Measurements from ENCODE around the gene HPS1. TPM values are rescaled to one million over a fixed set of nuclear protein-coding genes. Genes with fewer than 3 reads are reported as not detected.

HPS1 gene
- total RNA-seq, 2 donors from 2014 or later = 40.0 to 53.7 TPM

DNA sequence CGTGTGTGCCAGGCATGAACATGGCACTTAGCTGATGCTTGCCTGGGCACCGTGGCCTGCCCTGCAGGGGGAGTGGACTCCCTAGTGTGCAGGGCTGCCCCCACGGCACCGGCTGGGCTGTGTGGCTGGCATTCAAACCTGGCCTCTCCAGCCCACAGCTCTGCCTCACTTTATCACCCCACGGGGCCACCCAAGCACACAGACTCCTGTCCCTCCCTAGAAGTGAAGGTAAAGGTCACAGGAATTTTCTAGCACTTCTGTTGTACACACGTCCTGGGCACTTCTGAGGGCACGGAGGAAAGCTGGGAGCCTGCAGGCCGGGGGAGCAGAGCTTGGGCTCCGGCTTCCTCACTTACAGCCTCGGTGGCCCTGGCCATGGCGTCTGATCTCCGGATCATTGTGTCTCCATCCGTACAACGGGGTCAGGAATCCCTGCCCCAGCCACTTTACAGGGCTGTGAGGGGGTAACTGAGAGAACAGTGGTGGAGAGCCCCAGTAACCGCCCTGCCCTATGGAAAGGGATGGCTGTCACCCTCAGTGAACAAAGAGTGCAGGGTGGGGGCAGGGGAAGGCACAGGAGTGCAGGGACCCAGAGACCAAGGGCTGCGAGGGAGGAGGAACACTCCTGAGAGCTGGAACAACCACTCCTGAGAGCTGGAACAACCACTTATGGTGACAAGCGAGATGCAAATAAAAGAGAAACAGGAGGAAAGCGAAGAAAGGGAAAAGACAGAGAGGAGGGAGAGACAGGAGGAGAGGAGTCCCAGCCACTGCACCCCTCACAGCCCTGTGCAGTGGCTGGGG, 27.9 kb downstream of the HPS1 start:
- Histone ChIP-seq H3K27me3 (no peaks in the 10 kb centered on the region), H3K9me3 (no peaks in the 10 kb centered on the region), H3K27ac (no peak overlapping the region), H3K4me1 (peaks cover 20% of the 10 kb centered on the region), H3K36me3 (replicated peaks in 1 of 2; ENCODE audit: insufficient read depth in 1 of 2, low read depth in 2 of 2) (peaks cover 0 to 11% of the 10 kb centered on the region in 2 donors), H3K4me3 (no peak overlapping the region)
- ATAC-seq = no peak
- intact Hi-C loops (cut with DNase I) = no loop called here
- WGBS, 2 donors = 92% methylated on average over 16 to 18 of the region's 18 CpGs
- no peak for DNase-seq
- TF ChIP-seq, protein P1, sequence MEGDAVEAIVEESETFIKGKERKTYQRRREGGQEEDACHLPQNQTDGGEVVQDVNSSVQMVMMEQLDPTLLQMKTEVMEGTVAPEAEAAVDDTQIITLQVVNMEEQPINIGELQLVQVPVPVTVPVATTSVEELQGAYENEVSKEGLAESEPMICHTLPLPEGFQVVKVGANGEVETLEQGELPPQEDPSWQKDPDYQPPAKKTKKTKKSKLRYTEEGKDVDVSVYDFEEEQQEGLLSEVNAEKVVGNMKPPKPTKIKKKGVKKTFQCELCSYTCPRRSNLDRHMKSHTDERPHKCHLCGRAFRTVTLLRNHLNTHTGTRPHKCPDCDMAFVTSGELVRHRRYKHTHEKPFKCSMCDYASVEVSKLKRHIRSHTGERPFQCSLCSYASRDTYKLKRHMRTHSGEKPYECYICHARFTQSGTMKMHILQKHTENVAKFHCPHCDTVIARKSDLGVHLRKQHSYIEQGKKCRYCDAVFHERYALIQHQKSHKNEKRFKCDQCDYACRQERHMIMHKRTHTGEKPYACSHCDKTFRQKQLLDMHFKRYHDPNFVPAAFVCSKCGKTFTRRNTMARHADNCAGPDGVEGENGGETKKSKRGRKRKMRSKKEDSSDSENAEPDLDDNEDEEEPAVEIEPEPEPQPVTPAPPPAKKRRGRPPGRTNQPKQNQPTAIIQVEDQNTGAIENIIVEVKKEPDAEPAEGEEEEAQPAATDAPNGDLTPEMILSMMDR (IDR thresholded peaks at IDR 0.05) = no peak
- no peak for TF ChIP-seq POLR2A (IDR thresholded peaks at IDR 0.05)

GRCh38 chr10:98417973-98418664, 28.6 kb downstream of the HPS1 start:
- ATAC-seq (no peak), DNase-seq (no peak)
- H3K27ac ChIP-seq = no peak overlapping the region
- intact Hi-C loops (cut with DNase I) = no loop called here
- H3K36me3 ChIP-seq (replicated peaks in 1 of 2; ENCODE audit: insufficient read depth in 1 of 2, low read depth in 2 of 2) = peaks cover 0 to 11% of the 10 kb centered on the region in 2 donors
- 90 to 93% methylated on average over 11 to 21 of the region's 21 CpGs for WGBS, 2 donors
- TF ChIP-seq, protein P1 (IDR thresholded peaks at IDR 0.05) = no peak
- no peak for TF ChIP-seq POLR2A (IDR thresholded peaks at IDR 0.05)
- no peaks in the 10 kb centered on the region for H3K9me3 ChIP-seq
- no peaks in the 10 kb centered on the region for H3K27me3 ChIP-seq
- H3K4me3 ChIP-seq = no peak overlapping the region
- H3K4me1 ChIP-seq = peaks cover 20% of the 10 kb centered on the region

DNA sequence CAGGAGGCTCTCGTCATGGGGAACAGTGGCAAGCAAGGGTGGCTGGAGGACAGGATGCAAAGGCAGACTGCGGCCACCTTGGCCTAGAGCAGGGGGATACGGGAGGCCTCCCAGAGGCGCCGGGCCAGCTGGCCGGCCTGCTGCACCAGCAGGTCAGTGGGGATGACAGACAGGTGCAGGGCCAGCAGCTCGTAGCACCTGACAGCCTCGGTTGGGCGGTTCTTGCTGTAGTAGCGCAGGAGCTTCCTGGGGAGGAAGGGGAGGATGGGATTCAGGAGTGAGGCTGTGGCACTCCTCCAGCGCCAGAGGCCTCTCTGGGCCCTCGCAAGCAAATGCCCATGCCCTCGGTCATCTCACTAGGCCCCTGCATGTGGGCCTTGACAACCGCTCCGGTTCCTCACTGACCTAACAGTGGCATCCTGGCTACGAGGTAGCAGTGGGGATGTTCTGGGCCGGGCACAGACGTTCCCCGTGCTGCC, 29.2 kb downstream of the HPS1 start:
- no peak overlapping the region for H3K27ac ChIP-seq
- H3K4me1 ChIP-seq = peaks cover 20% of the 10 kb centered on the region
- intact Hi-C loops (cut with DNase I) = no loop called here
- TF ChIP-seq, protein P1 (IDR thresholded peaks at IDR 0.05) = no peak
- no peak for TF ChIP-seq POLR2A (IDR thresholded peaks at IDR 0.05)
- H3K27me3 ChIP-seq = no peaks in the 10 kb centered on the region
- no peaks in the 10 kb centered on the region for H3K9me3 ChIP-seq
- peaks cover 0 to 11% of the 10 kb centered on the region in 2 donors for H3K36me3 ChIP-seq (replicated peaks in 1 of 2; ENCODE audit: insufficient read depth in 1 of 2, low read depth in 2 of 2)
- no peak overlapping the region for H3K4me3 ChIP-seq
- DNase-seq (no peak), ATAC-seq (no peak)
- 90% methylated on average over 18 of the region's 19 CpGs; no CpG with 5 or more reads in 1 of the 2 donors for WGBS, 2 donors

DNA sequence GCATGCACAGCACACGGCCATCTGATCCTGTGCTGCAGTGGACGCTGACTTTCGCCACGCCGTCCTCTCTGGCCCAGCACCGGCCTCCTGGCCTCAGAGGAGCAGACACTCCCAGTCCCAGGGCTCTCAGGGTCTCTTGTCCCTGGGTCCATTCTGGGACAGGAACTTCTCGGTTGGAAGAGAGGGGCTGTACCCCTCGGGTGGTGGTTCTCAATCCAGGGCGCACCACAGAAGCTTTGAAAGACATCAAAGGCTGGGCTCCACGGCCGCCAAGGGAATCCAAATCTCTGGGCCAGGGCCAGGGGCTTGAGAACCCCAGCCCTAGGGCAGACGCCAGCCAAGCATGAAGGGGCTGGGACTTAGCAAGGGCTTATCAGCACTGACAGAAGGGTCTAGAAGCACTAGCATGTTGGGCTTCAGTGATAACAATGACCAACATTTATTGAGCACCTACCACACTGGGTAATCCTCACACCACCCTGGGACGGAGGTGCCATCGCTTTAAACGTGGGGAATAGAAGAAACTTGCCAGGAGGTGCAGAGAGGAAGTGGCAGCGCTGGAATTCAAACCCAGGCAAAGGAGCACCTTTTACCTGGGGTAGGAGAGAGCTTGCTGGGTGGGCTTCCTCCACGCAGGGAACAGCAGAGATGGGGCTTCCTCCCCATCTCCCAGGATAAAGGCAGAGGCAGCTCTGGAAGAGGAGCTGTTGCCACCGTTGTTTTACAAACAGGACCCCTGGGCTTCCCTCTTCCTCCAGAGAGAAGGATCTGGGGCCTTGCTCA, 29.9 kb downstream of the HPS1 start:
- no peak for DNase-seq
- Histone ChIP-seq H3K9me3 (no peaks in the 10 kb centered on the region), H3K4me3 (no peak overlapping the region), H3K27ac (no peak overlapping the region), H3K36me3 (replicated peaks in 1 of 2; ENCODE audit: insufficient read depth in 1 of 2, low read depth in 2 of 2) (peaks cover 0 to 11% of the 10 kb centered on the region in 2 donors), H3K4me1 (peaks cover 20% of the 10 kb centered on the region), H3K27me3 (no peaks in the 10 kb centered on the region)
- ATAC-seq = no peak
- intact Hi-C loops (cut with DNase I) = no loop called here
- no peak for TF ChIP-seq POLR2A (IDR thresholded peaks at IDR 0.05)
- TF ChIP-seq, protein P1 (IDR thresholded peaks at IDR 0.05) = no peak
- WGBS, 2 donors = 81 to 88% methylated on average over 16 to 18 of the region's 18 CpGs
